GM19099 (cell line): ENCODE data around the gene FLT4.

Source experiments
- POLR2A ChIP-seq: IDR thresholded peaks from 3 replicates; pipeline ENCODE4 v1.6.1; 2011; ENCODE audit warnings: low read depth; ENCODE audit not compliant: insufficient read length; ENCODE audit errors: extremely low read depth

FLT4 gene

DNA sequence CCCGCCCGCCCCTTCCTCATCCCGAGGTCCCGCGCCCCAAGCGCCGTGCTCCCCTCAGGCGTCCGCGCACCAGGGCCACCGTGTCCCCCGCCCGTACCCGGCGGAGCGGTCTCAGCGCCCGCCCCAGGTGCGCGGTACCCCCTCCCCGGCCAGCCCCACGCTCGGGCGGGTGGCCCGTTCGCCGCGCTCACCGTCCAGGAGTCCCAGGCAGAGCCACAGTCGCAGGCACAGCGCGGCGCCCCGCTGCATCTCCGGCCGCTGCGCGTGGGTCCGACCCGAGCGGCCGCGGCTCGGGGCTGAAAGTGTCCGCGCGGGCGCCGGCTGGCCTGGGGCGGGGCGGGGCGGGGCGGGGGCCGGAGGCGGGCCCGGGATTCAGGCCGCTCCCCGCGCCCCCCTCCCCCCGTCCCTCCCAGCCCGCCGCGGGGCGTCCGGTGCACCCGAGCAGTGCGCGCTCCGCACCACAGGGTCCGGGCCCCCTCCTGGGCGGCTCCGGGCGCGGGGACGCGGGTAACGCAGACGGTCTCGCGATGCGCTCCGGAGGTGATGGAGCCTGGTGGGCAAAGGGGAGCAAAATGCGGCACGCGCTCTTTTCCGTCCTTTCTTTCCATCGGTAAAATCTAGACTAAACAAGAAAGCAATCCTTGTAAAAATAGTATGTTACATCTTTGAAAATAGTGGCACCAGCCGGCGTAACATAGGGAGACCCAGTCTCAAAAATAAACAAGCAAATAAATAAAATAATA is at the start of gene FLT4:
TSS of gene FLT4 (minus strand) at position 304 of the 743 bp plus-strand sequence. CDS start at position 249, 55 bp downstream.
- no peak for TF ChIP-seq POLR2A

DNA sequence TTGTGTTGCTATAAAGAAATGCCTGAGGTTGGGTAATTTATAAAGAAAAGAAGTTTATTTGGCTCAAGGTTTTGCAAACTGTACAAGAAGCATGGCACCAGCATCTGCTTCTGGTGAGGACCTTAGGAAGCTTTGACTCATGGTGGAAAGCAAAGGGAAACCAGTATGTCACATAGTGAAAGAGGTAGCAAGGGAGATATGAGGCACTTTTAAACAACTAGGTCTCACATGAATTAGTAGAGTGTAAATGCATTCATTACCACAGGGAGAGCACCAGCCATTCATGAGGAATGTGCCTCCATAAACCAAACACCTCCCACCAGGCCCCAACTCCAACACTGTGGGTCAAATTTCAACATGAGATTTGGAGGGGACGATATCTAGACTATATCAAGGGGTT is 49.6 kb upstream of the FLT4 start:
- TF ChIP-seq POLR2A: no peak

DNA sequence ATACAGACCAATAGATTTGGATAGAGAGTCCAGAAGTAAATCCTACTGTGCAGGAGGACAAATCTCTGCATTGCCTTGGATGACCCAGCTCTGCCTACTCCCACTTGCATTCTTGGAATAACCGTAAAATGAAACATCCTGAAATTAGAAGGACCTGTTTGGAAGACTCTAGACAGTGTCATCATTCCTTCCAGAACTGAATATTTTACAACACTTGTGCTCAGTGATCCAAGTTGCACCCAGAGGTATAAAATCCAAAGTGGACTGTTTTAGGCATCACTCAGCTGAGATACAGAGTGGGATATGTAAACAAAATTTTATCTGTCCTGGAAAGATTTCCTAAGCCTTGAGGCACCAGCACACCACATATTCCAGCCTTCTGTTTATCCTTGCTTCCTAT is 46.7 kb upstream of the FLT4 start:
- TF ChIP-seq POLR2A: no peak

DNA sequence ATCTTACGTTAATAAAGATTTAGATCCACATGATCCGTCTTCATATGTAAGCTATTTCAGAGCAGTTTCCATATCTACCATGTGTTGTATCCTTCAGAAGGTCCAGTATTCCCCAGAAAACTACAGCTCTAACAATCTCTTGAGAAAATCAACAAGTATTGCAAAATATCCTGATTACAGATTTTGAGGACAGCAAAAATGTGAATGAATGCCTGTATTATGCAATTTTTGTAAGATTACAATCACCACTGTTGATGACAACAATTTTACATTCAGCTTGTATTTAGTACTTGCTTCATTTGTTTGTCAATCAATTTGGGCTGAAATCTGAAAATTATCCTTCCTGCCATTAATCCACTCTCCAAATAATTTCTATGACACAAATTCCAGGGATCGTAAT is 43.0 kb upstream of the FLT4 start:
- no peak for TF ChIP-seq POLR2A

DNA sequence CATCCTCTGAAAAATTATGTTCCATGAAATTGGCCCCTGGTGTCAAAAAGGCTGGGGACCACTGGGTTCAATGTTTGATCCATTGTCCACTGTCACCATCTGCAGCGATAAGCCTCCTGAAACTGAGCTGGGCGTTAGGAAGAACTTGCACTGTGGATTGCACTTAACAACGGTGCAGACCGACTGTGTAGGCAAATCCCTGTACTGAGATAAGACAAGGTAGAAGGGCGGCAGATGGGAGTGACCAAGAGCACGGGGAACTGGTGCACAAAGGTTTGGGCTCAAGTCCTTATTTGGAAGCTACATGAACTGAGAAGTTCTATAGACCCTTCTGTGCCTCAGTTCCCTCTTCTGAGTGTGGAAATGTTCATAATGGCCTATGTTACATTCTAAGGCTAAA is 41.6 kb upstream of the FLT4 start:
- TF ChIP-seq POLR2A: no peak

DNA sequence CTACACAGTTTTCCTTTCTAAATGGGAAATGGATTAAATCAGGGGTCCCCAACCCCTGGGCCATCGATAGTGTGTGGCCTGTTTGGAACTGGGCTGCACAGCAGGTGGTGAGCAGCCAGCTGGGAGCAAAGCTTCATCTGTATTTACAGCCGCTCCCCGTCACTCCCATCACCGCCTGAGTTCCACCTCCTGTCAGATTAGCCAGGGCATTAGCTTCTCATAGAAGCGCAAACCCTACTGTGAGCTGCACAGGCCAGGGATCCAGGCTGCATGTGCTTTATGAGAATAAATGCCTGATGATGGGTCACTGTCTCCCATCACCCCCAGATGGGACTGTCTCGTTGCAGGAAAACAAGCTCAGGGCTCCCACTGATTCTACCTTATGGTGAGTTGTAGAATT is 41.2 kb upstream of the FLT4 start:
- TF ChIP-seq POLR2A: no peak

DNA sequence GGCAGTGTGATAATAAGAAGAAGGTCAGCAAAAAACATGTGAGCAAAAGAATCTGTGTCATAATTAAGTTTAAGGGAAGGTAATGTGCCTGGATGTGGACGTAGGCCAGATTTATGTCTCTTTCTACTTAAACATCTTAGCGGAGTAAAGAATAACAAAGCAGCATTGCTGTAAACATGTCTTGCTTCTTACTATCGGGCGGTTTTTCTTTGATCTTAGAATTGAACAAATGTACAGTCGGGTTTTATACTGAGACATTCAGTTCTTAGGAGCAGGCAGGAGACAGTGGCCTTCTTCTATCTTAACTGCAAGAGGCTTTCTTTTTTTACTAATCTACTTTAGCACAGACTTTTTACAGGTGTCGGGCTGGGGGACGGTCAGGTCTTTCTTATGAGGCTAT is 40.4 kb upstream of the FLT4 start:
- no peak for TF ChIP-seq POLR2A

DNA sequence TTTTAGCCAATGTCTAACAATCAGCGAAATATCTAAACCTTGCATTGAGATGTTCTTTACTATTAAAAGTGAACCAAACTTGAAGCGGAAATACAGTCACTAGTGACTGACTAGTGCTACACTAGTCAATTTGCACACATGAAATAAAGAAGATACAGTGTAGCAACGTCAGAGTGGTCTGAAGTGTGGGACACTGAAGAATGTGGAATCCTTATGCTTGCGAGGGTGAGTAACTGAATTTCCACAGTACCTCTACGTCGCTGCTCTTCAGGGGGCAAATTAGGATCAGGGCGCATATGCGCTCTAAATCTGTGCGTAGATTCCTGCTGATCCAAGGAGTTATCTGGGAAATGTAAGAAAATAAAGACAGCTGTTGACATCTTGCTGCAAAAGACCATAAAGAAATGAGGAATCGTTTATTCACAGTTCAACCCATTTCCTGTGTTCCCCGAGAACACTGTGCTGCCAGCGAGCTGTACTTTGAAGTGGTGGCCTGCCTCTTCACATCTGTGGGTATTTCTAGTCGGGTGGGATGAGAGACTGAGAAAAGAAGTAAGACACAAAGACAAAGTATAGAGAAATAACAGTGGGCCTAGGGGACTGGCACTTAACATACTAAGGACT is 39.8 kb upstream of the FLT4 start:
- no peak for TF ChIP-seq POLR2A

DNA sequence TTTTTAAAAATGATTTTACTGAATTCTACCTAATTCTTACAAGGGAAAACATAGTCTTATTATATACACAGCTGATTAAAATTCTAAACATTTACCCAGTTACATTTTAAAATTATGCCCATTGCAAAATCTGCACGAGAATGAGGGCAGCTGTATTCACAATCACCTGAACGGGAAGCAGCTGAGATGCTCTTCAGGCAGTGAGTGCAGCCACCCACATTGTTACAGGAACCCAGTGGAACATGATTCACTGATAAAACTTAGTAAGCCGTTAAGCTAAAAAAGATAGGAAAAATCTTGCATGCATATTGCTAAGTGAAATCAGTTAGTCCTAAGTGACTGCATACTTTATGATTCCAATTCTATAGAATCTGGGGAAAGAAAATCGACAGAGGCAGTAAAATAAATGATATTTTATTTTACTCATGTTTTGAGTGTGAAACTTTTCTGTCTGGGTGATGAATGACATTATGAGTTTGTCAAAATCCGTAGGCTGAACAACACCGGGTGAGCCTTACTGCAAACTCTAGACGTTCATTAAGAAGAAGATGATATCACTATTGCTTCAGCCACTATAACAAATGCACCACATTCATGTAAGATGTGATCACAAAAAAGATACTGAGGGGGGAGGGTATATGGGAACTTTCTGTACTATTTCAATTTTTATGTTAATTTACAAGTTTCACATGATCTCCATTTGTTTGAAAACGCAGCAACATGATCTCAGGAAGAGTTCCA is 39.1 kb upstream of the FLT4 start:
- TF ChIP-seq POLR2A: no peak

DNA sequence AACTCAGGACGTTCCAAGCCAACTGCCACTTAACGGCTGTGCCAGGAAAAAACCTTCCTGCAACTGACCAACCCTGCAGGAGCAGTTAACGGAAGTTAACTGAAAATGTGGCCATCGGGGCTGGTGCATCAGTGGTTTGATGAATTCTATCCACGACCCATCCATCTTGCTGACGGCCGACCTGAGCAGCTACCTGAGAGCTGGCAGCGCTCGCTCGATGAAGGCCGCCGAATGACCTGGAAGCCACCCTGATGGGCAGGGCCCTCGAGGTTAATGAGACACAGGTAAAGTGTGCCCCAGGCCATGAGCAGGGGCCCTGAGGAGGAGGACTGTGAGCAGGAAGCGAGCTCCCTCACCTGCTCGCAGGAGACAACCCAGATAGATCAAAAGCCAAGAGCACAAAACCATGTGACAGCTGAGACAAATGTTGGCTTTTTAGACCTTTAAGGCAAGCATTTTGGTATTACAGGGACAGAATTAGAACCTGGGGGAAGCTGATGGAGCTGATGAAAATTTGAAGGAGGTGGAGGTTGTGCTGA is 35.3 kb upstream of the FLT4 start:
- TF ChIP-seq POLR2A: no peak

DNA sequence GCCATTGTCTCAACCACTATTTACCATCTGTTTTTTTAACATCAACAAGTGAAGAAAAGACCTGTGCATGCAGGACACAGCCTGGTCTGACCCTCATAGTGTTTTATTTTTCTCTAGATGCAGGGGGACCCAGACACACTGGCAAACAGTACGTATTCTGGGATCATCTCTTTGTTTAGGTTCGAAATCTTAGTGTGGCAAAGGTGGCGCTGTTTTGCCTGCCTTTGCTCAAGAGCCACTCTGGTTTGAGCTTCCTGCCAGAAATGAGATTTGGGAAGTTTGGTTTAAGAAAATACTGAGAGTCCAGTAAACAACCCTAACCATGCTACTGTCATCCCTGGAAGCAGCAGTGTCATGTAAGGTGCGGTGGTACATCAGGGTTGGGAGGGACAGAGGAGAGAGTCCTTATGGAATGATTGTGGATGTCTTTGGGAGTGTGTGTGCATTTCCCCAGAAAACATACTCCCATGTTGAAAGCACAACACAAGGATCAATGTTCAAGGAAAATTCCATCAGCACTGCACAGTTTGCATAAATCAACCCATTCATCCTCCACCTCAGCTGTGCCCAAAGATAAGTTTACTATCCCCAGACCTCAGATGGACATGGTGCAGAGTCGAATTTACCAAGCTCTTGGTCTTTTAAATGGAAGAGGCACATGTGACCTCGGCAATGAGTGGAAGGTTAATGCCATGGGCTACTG is 34.0 kb upstream of the FLT4 start:
- TF ChIP-seq POLR2A: no peak

DNA sequence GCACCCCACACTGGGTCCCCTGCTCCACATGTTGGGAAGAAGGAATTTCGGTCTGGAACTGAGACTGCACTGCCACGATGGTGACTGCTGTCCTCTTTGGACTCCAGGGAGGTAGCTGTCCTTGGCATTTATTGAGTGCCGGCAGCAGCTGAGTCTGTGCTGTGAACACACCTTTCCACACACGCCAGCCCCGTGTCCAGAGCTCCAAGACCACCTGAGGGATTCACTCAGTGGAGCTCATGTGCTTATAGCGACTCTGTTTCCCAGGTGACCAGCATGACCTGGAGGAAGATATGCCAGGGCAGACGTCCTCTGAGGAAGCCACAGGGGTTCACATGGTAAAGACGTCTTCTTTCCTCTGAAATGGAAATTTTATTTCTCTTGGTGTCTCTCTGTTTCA is 33.2 kb upstream of the FLT4 start:
- TF ChIP-seq POLR2A: no peak

DNA sequence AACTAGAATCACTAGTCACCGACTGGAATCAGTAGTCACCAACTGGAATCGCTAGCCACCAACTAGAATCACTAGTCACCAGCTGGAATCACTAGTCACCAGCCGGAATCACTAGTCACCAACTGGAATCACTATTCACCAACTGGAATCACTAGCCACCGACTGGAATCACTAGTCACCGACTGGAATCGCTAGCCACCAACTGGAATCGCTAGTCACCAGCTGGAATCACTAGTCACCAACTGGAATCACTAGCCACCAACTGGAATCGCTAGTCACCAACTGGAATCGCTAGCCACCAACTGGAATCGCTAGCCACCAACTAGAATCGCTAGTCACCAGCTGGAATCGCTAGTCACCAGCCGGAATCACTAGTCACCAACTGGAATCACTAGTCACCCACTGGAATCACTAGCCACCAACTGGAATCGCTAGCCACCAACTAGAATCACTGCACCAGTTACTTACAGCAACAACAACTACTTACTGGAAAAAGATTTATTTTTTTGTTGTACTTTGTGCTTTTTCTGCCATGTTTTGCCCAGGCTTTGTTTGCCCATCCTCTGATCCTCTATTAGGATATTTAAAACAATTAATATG is 25.7 kb upstream of the FLT4 start:
- TF ChIP-seq POLR2A: no peak

DNA sequence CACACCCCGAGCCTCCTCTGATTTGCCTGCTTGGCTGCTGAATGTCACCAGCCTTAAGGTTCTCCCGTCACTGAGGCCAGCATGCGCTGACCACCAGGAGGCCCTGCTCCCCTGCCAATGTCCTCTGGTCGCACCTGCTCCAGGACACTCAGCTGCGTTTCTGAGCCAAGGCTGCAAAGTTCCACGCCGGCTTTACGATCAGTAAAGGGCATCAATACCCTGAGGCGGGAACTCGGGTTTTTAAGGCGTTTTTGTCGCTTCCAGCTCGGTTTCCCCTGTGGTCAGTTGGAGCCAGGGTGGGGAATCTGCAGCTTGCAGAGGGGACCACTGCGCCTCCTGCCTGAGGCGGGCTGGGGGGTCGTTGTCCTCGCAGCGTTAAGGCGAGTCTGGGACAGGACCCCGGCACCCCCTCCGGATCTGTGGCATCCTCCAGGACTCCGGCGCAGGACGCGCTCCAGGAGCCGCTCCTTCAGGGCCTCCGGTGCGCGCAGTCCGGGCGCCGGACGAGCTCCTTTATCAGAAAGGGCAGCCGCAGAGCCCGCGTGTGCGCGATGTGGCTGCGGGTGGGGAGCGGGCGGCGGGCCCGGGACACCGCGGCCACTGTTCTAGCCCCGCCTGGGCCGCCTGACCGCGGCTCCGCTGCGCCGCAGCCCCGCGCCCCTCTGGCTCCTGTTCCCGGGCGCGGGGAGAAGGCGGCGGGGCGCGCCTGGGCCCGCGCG is 24.1 kb upstream of the FLT4 start:
- no peak for TF ChIP-seq POLR2A
